ENCODE results near the gene NPC2.

- TF ChIP-seq GATA3 (IDR thresholded peaks at IDR 0.05; ENCODE audit: low read depth, low read length): no peak
- no peak for TF ChIP-seq GATA2 (IDR thresholded peaks at IDR 0.05; ENCODE audit: low read depth, low read length)
These were observed 10.3 kb upstream of the NPC2 start for GRCh38 chr14:74503291-74503937.
